SK-N-MC (cell line): Measurements from ENCODE around the gene PIAS3.

Experiments used
- EZH2 ChIP-seq: fragments of 200-600 bp; sonication (generic); IDR thresholded peaks from one replicate; pipeline ENCODE4 v1.6.1; 2017; ENCODE audit warnings: antibody characterized with exemption
- POLR2AphosphoS5 ChIP-seq: IDR thresholded peaks from 2 replicates; pipeline ENCODE4 v1.6.1; 2012; ENCODE audit warnings: mild to moderate bottlenecking, low read depth, low read length, borderline replicate concordance

- TF ChIP-seq POLR2AphosphoS5 (no peak), EZH2 (no peak)
These were observed 21.2 kb downstream of the PIAS3 start for GRCh38 chr1:145837656-145838055.
